Ishikawa (cell line): ENCODE data around the gene CFAP90.

Source experiments
- CEBPB ChIP-seq: IDR thresholded peaks from 2 replicates; pipeline ENCODE4 v1.6.1; 2012
- CREB1 ChIP-seq: IDR thresholded peaks from 2 replicates; pipeline ENCODE4 v1.6.1; 2012; ENCODE audit warnings: low read depth
- EGR1 ChIP-seq: IDR thresholded peaks from 2 replicates; pipeline ENCODE4 v1.6.1; 2012
- EP300 ChIP-seq: IDR thresholded peaks from 2 replicates; pipeline ENCODE4 v1.6.1; 2012; ENCODE audit warnings: borderline replicate concordance
- FOXM1 ChIP-seq: IDR thresholded peaks from 2 replicates; pipeline ENCODE4 v1.6.1; 2012; ENCODE audit warnings: low read depth, borderline replicate concordance
- NFIC ChIP-seq: IDR thresholded peaks from 2 replicates; pipeline ENCODE4 v1.6.1; 2012
- RAD21 ChIP-seq: IDR thresholded peaks from 2 replicates; pipeline ENCODE4 v1.6.1; 2012; ENCODE audit warnings: low read depth
- TAF1 ChIP-seq: IDR thresholded peaks from 2 replicates; pipeline ENCODE4 v1.6.1; 2012; ENCODE audit warnings: low read depth, mild to moderate bottlenecking
- TCF12 ChIP-seq: IDR thresholded peaks from 2 replicates; pipeline ENCODE4 v1.6.1; 2012; ENCODE audit warnings: low read depth
- TEAD4 ChIP-seq: IDR thresholded peaks from 2 replicates; pipeline ENCODE4 v1.6.1; 2012
- YY1 ChIP-seq: IDR thresholded peaks from 2 replicates; pipeline ENCODE4 v1.6.1; 2012; ENCODE audit warnings: low read depth
- ZBTB7A ChIP-seq: IDR thresholded peaks from 2 replicates; pipeline ENCODE4 v1.6.1; 2012; ENCODE audit warnings: low read depth
- TF ChIP-seq, protein P1 (sequence below): IDR thresholded peaks from 2 replicates; pipeline ENCODE4 v1.6.1; 2012
- TF ChIP-seq, protein P2 (sequence below): IDR thresholded peaks from 2 replicates; pipeline ENCODE4 v1.6.1; 2012; ENCODE audit warnings: low read depth, mild to moderate bottlenecking
- TF ChIP-seq, protein P3 (sequence below): IDR thresholded peaks from 2 replicates; pipeline ENCODE4 v1.6.1; 2012

The CFAP90 gene

DNA sequence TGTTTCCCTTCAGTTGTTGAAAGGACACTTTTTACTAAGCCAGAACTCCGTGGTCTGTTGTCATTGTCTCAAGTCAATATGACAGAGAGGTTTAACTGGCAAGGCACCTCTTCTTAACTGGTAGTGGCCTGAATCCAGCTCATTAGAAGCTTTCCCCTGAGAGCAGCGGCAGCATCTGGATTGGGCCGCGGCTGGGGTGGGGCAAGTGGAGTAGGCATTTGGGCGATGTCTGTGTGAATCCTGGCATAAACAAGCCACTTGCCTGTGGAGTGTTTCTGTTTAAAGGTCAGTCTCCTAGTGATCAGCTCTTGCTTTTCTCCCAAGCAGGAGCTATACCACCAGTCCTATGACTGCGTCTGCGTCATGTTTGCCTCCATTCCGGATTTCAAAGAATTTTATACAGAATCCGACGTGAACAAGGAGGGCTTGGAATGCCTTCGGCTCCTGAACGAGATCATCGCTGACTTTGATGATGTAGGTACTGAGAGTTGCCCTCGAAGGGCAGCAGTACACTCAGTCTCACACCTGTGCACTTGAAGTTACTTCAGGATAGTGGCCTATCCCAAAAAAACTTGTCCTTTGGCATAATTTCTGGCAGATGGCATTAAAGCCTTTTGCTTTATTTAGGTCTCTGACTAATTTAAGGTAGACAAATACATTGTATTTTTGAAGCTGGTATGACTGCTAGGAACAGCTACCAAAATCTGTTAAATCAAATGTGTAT lies 48.9 kb downstream of the CFAP90 start:
- TF ChIP-seq ZBTB7A (no peak), FOXM1 (no peak), CEBPB (no peak), CREB1 (no peak), EP300 (no peak), RAD21 (no peak), TCF12 (no peak), TAF1 (no peak), EGR1 (no peak), TEAD4 (no peak), YY1 (no peak), NFIC (no peak)
- TF ChIP-seq, protein P1, sequence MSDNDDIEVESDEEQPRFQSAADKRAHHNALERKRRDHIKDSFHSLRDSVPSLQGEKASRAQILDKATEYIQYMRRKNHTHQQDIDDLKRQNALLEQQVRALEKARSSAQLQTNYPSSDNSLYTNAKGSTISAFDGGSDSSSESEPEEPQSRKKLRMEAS = no peak
- TF ChIP-seq, protein P2, sequence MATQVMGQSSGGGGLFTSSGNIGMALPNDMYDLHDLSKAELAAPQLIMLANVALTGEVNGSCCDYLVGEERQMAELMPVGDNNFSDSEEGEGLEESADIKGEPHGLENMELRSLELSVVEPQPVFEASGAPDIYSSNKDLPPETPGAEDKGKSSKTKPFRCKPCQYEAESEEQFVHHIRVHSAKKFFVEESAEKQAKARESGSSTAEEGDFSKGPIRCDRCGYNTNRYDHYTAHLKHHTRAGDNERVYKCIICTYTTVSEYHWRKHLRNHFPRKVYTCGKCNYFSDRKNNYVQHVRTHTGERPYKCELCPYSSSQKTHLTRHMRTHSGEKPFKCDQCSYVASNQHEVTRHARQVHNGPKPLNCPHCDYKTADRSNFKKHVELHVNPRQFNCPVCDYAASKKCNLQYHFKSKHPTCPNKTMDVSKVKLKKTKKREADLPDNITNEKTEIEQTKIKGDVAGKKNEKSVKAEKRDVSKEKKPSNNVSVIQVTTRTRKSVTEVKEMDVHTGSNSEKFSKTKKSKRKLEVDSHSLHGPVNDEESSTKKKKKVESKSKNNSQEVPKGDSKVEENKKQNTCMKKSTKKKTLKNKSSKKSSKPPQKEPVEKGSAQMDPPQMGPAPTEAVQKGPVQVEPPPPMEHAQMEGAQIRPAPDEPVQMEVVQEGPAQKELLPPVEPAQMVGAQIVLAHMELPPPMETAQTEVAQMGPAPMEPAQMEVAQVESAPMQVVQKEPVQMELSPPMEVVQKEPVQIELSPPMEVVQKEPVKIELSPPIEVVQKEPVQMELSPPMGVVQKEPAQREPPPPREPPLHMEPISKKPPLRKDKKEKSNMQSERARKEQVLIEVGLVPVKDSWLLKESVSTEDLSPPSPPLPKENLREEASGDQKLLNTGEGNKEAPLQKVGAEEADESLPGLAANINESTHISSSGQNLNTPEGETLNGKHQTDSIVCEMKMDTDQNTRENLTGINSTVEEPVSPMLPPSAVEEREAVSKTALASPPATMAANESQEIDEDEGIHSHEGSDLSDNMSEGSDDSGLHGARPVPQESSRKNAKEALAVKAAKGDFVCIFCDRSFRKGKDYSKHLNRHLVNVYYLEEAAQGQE = no peak
- TF ChIP-seq, protein P3, sequence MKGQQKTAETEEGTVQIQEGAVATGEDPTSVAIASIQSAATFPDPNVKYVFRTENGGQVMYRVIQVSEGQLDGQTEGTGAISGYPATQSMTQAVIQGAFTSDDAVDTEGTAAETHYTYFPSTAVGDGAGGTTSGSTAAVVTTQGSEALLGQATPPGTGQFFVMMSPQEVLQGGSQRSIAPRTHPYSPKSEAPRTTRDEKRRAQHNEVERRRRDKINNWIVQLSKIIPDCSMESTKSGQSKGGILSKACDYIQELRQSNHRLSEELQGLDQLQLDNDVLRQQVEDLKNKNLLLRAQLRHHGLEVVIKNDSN = no peak

DNA sequence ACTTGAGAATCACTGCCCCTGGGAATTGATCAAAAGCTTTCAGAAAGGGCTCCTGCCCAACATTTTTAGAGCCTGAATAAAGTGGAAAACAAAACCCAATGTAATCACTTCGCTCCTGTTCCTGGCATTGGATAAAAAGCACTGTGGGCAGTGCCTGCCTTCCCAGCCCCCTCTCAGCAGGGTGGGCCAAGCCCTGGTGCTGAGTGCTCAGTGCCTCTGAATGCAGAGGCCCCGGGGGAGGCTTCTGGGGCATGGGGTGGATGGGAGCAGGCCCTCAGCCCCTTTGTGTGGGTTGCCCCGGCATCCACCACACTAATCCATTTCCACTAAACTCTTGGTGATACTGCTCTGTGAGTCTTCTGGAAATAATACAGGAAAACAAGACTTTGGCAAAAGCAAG lies 55.6 kb downstream of the CFAP90 start:
- TF ChIP-seq CEBPB = no peak

DNA sequence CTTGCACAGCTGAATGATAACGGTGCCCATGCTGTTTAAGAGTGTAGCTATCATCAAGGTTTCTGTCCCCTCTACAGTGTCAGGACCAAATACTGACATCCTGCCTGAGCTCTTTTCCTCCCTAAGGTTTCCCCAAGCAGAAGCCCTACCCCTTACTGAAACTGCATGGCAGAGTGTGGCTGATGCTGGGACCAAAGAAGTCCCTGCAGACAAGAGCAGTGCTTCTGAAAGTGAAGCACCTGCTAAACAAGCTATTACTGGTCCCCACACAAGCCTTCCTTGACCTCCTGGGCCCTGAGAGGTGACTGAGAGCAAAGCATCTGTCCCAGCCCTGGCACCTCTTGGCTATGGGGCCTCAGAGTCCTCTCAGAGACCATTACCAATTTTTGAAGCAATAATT lies 56.1 kb downstream of the CFAP90 start:
- TF ChIP-seq TAF1 (no peak), EGR1 (no peak), ZBTB7A (no peak), CEBPB (no peak), TEAD4 (no peak), RAD21 (no peak), FOXM1 (no peak), CREB1 (no peak), TCF12 (no peak), EP300 (no peak)
- TF ChIP-seq, protein P3 = no peak
- TF ChIP-seq, protein P1 = no peak

DNA sequence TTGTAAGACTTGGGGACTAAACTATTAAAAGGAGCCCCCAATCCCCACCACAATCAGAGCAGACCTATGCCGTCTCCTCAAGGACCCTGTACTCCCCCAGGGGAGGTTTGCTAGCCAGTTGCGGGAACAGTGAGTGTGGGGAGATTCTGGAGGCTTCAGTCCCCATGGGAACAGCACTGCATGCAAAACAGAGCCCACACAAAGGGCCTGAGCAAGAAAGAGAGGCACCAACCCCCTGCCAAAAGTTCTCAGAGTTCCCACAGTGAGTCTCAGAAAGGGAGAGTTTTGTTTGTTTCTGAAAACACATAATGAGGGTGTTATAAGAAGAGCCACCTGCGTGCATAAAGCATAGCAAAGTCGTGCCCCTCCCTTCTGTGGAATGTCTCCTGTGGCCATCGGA lies 56.6 kb downstream of the CFAP90 start:
- TF ChIP-seq TEAD4 (no peak), FOXM1 (no peak), CREB1 (no peak), TAF1 (no peak), CEBPB (no peak), TCF12 (no peak), NFIC (no peak)
- TF ChIP-seq, protein P2 = no peak
- TF ChIP-seq, protein P3 = no peak
- TF ChIP-seq, protein P1 = no peak

DNA sequence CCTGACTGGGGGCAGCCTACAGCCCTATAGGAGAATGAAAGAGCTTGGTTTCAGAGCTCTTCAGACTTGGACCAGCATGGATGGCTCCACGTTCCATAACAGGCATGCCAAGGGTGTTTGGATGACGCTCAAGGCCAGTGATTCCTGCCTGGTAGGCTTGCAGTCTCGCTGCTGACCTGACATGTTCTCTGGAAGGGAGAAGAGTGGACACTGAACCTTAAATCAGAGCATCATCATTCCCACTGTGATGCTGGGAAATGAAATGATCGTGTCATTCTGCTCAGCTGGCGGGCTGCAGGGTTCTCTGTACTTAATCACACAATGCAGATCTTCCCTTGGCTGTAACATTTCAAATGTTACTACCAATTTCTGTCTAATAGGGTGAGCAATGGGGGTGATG lies 57.0 kb downstream of the CFAP90 start:
- TF ChIP-seq TCF12 = no peak
- no peak for TF ChIP-seq CEBPB
- no peak for TF ChIP-seq TAF1
- TF ChIP-seq YY1 = no peak
- TF ChIP-seq, protein P1 = no peak
- no peak for TF ChIP-seq EP300
- no peak for TF ChIP-seq NFIC
- TF ChIP-seq, protein P2 = no peak
